Measurements from ENCODE around the gene PDXK. TPM values are rescaled to one million over a fixed set of nuclear protein-coding genes. Genes with fewer than 3 reads are reported as not detected.

PDXK gene
- polyA plus RNA-seq, 1 donor from 2014 or later, result 22.8 TPM

DNA sequence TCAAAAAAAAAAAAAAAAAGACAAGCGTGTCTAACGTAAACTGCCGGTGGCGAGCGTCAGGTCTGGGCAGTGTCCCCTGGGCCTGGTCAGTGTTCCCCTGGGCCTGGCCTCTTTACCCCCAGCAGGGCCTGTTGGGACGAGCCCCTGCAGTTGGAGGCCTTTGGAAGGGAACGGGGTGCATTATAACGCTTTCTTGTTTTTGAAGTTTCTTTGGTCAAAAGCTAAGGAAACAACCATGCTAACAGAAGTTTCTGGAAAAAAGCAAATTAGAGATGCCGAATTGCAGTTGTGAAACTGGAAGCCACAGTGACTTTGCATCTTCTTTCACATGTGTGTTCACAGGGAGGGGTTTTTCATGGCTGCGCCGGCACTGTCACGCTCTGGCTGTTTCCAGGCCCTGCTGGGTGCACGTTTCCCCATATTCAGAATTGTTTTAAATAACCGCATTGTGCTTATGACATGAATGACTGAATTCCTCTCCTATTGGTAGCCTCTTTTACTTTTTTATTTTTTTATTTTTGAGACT is 86.4 kb downstream of the PDXK start:
- no peak overlapping the region for H3K9ac ChIP-seq (ENCODE audit: low read length)
- H3K79me2 ChIP-seq (replicated peaks; ENCODE audit: insufficient read depth, low read length), result no peaks in the 10 kb centered on the region
- H3K9me3 ChIP-seq (ENCODE audit: low read length), result no peaks in the 10 kb centered on the region
- no peaks in the 10 kb centered on the region for H3K9me2 ChIP-seq (ENCODE audit: insufficient read depth, low read length)
- H2AFZ ChIP-seq (ENCODE audit: low read depth, low read length), result no peak overlapping the region
- H3K4me2 ChIP-seq (ENCODE audit: low read length), result no peak overlapping the region
- H3K27me3 ChIP-seq (ENCODE audit: insufficient read depth, low read depth, low read length), result no peaks in the 10 kb centered on the region
- H3K36me3 ChIP-seq (ENCODE audit: insufficient read depth, low read length), result no peaks in the 10 kb centered on the region
- no peaks in the 10 kb centered on the region for H4K20me1 ChIP-seq (ENCODE audit: insufficient read depth)
- no peak for TF ChIP-seq EP300 (conservative IDR thresholded peaks at IDR 0.05; ENCODE audit: poor library complexity, severe bottlenecking)
- TF ChIP-seq CTCF (IDR thresholded peaks at IDR 0.05; ENCODE audit: poor library complexity, severe bottlenecking), result no peak
- TF ChIP-seq POLR2AphosphoS5 (IDR thresholded peaks at IDR 0.05), result no peak
- TF ChIP-seq MXI1 (conservative IDR thresholded peaks at IDR 0.05; ENCODE audit: poor library complexity, severe bottlenecking), result no peak
- TF ChIP-seq SMC3 (conservative IDR thresholded peaks at IDR 0.05; ENCODE audit: poor library complexity), result no peak
- TF ChIP-seq, protein P1, sequence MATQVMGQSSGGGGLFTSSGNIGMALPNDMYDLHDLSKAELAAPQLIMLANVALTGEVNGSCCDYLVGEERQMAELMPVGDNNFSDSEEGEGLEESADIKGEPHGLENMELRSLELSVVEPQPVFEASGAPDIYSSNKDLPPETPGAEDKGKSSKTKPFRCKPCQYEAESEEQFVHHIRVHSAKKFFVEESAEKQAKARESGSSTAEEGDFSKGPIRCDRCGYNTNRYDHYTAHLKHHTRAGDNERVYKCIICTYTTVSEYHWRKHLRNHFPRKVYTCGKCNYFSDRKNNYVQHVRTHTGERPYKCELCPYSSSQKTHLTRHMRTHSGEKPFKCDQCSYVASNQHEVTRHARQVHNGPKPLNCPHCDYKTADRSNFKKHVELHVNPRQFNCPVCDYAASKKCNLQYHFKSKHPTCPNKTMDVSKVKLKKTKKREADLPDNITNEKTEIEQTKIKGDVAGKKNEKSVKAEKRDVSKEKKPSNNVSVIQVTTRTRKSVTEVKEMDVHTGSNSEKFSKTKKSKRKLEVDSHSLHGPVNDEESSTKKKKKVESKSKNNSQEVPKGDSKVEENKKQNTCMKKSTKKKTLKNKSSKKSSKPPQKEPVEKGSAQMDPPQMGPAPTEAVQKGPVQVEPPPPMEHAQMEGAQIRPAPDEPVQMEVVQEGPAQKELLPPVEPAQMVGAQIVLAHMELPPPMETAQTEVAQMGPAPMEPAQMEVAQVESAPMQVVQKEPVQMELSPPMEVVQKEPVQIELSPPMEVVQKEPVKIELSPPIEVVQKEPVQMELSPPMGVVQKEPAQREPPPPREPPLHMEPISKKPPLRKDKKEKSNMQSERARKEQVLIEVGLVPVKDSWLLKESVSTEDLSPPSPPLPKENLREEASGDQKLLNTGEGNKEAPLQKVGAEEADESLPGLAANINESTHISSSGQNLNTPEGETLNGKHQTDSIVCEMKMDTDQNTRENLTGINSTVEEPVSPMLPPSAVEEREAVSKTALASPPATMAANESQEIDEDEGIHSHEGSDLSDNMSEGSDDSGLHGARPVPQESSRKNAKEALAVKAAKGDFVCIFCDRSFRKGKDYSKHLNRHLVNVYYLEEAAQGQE (IDR thresholded peaks at IDR 0.05; ENCODE audit: borderline replicate concordance), result no peak
- no peak for TF ChIP-seq EZH2 (IDR thresholded peaks at IDR 0.05; ENCODE audit: borderline replicate concordance, insufficient read depth, low read length, poor library complexity, severe bottlenecking)
- TF ChIP-seq TAF1 (IDR thresholded peaks at IDR 0.05; ENCODE audit: low read depth), result no peak
- no peak for TF ChIP-seq RAD21 (conservative IDR thresholded peaks at IDR 0.05)
- no peak overlapping the region for H3K27ac ChIP-seq (ENCODE audit: low read length)
- H3F3A ChIP-seq (ENCODE audit: insufficient read depth, low read length, poor library complexity, severe bottlenecking), result no peaks in the 10 kb centered on the region
- no peak overlapping the region for H3K4me3 ChIP-seq (ENCODE audit: low read length)

GRCh38 chr21:43806017-43806710 is 87.2 kb downstream of the PDXK start:
- Histone ChIP-seq H3F3A (ENCODE audit: insufficient read depth, low read length, poor library complexity, severe bottlenecking) (no peaks in the 10 kb centered on the region), H3K4me3 (ENCODE audit: low read length) (no peak overlapping the region), H3K9me3 (ENCODE audit: low read length) (no peaks in the 10 kb centered on the region), H3K27me3 (ENCODE audit: insufficient read depth, low read depth, low read length) (no peaks in the 10 kb centered on the region), H3K27ac (ENCODE audit: low read length) (no peak overlapping the region), H2AFZ (ENCODE audit: low read depth, low read length) (no peak overlapping the region), H3K9me2 (ENCODE audit: insufficient read depth, low read length) (no peaks in the 10 kb centered on the region), H3K4me2 (ENCODE audit: low read length) (no peak overlapping the region), H3K79me2 (replicated peaks; ENCODE audit: insufficient read depth, low read length) (no peaks in the 10 kb centered on the region), H3K36me3 (ENCODE audit: insufficient read depth, low read length) (no peaks in the 10 kb centered on the region), H4K20me1 (ENCODE audit: insufficient read depth) (no peaks in the 10 kb centered on the region), H3K9ac (ENCODE audit: low read length) (no peak overlapping the region)
- no peak for TF ChIP-seq TAF1 (IDR thresholded peaks at IDR 0.05; ENCODE audit: low read depth)
- no peak for TF ChIP-seq POLR2AphosphoS5 (IDR thresholded peaks at IDR 0.05)
- no peak for TF ChIP-seq EP300 (conservative IDR thresholded peaks at IDR 0.05; ENCODE audit: poor library complexity, severe bottlenecking)
- TF ChIP-seq CTCF (IDR thresholded peaks at IDR 0.05; ENCODE audit: poor library complexity, severe bottlenecking), result no peak
- TF ChIP-seq EZH2 (IDR thresholded peaks at IDR 0.05; ENCODE audit: borderline replicate concordance, insufficient read depth, low read length, poor library complexity, severe bottlenecking), result no peak
- no peak for TF ChIP-seq SMC3 (conservative IDR thresholded peaks at IDR 0.05; ENCODE audit: poor library complexity)
- TF ChIP-seq, protein P1 (IDR thresholded peaks at IDR 0.05; ENCODE audit: borderline replicate concordance), result no peak
- TF ChIP-seq RAD21 (conservative IDR thresholded peaks at IDR 0.05), result no peak
- no peak for TF ChIP-seq MXI1 (conservative IDR thresholded peaks at IDR 0.05; ENCODE audit: poor library complexity, severe bottlenecking)
